GM18867 (cell line): ENCODE measurements around the gene PSG2.
"Not testable (repeated sequence)": the region's sequence is repeated elsewhere in the genome, so short reads cannot be mapped to it uniquely, and the experiment has no call there.

Source experiments
- ATAC-seq: cut with Tn5 transposase; IDR thresholded peaks from one replicate; pipeline ENCODE4 v1.9.1; 2021; ENCODE audit warnings: mild to moderate bottlenecking, moderate library complexity; ENCODE audit not compliant: unreplicated experiment

PSG2 gene

GRCh38 chr19:43078311-43078710 lies 4.2 kb downstream of the PSG2 start:
- ATAC-seq, result no peak

GRCh38 chr19:43077881-43078280 lies 4.6 kb downstream of the PSG2 start:
- not testable (repeated sequence) for ATAC-seq

- ATAC-seq, result not testable (repeated sequence)
Observed at GRCh38 chr19:43062418-43062817, 20.1 kb downstream of the PSG2 start.

- not testable (repeated sequence) for ATAC-seq
Observed at GRCh38 chr19:43061326-43061725, 21.2 kb downstream of the PSG2 start.

GRCh38 chr19:43060254-43060653 lies 22.2 kb downstream of the PSG2 start:
- not testable (repeated sequence) for ATAC-seq

GRCh38 chr19:43059482-43059881 lies 23.0 kb downstream of the PSG2 start:
- ATAC-seq, result not testable (repeated sequence)

- not testable (repeated sequence) for ATAC-seq
Observed at GRCh38 chr19:43058440-43058839, 24.1 kb downstream of the PSG2 start.

GRCh38 chr19:43047966-43048365 lies 34.5 kb downstream of the PSG2 start:
- ATAC-seq, result not testable (repeated sequence)

GRCh38 chr19:43046578-43046977 lies 35.9 kb downstream of the PSG2 start:
- not testable (repeated sequence) for ATAC-seq

GRCh38 chr19:43043492-43044180 lies 38.9 kb downstream of the PSG2 start:
- ATAC-seq, result not testable (repeated sequence)

- ATAC-seq, result not testable (repeated sequence)
Observed at GRCh38 chr19:43031645-43032044, 50.9 kb downstream of the PSG2 start.

GRCh38 chr19:43028866-43029265 lies 53.6 kb downstream of the PSG2 start:
- ATAC-seq, result no peak

GRCh38 chr19:43027985-43028384 lies 54.5 kb downstream of the PSG2 start:
- ATAC-seq, result not testable (repeated sequence)

GRCh38 chr19:43027061-43027460 lies 55.4 kb downstream of the PSG2 start:
- ATAC-seq, result not testable (repeated sequence)

- not testable (repeated sequence) for ATAC-seq
Observed at GRCh38 chr19:43026369-43026768, 56.1 kb downstream of the PSG2 start, which contains the start of gene PSG11. Gene PSG11 (minus strand): TSS chr19:43026469. CDS start chr19:43026372, 97 bp downstream.

- not testable (repeated sequence) for ATAC-seq
Observed at GRCh38 chr19:43022098-43022497, 60.4 kb downstream of the PSG2 start.

GRCh38 chr19:43021629-43022028 lies 60.9 kb downstream of the PSG2 start:
- not testable (repeated sequence) for ATAC-seq

GRCh38 chr19:43019588-43019987 lies 62.9 kb downstream of the PSG2 start:
- not testable (repeated sequence) for ATAC-seq
